ENCODE measurements around the gene PPP1R3A. TPM values are rescaled to one million over a fixed set of nuclear protein-coding genes. Genes with fewer than 3 reads are reported as not detected.

PPP1R3A gene
- total RNA-seq, 2 donors from 2014 or later: not detected

DNA sequence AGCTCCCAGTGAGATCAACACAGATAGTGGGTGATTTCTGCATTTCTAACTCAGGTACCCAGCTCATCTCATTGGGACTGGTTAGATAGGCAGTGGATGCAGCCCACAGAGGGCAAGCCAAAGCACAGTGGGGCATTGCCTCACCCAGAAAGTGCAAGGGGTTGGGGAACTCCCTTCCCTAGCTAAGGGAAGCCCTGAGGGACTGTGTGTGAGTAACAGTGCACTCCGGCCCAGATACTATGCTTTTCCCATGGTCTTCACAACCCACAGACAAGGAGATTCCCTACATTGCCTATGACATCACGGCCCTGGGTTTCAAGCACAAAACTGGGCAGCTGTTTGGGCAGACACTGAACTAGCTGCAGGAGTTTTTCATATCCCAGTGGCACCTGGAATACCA is 62.8 kb downstream of the PPP1R3A start:
- H3K27me3 Mint-ChIP-seq: no peaks in the 10 kb centered on the region
- H3K4me1 Mint-ChIP-seq: no peaks in the 10 kb centered on the region
- no peak overlapping the region for H3K4me3 Mint-ChIP-seq
- no peaks in the 10 kb centered on the region for H3K9me3 ChIP-seq (ENCODE audit: control insufficient read depth, low read length, poor library complexity, severe bottlenecking)
- no peak for ATAC-seq
- H3K27ac Mint-ChIP-seq: no peak overlapping the region
- DNase-seq: no peak
- no peaks in the 10 kb centered on the region for H3K36me3 Mint-ChIP-seq (ENCODE audit: low read depth)

DNA sequence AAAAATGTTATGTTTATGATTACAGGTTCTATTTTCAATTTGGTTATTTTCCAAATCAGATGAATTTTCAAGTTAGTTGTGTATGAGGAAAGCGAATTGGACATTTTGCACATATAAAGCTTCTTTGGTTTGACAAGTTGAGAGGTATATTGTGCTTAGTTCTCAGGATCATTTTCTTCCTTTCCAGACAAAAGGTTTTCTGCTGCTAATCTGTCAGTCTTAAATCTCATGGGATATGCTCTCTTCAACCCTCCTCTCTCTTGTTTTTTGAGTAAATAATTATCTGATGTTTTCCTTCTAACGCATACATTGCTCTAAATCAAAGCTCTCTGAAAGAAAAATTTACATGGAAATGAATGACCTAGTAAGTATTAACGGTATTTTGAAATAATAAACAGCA is 77.9 kb downstream of the PPP1R3A start:
- H3K4me1 Mint-ChIP-seq: no peaks in the 10 kb centered on the region
- H3K27me3 Mint-ChIP-seq: no peaks in the 10 kb centered on the region
- H3K36me3 Mint-ChIP-seq (ENCODE audit: low read depth): no peaks in the 10 kb centered on the region
- ATAC-seq (no peak), DNase-seq (no peak)
- no peak overlapping the region for H3K4me3 Mint-ChIP-seq
- no peak overlapping the region for H3K27ac Mint-ChIP-seq
- no peaks in the 10 kb centered on the region for H3K9me3 ChIP-seq (ENCODE audit: control insufficient read depth, low read length, poor library complexity, severe bottlenecking)

DNA sequence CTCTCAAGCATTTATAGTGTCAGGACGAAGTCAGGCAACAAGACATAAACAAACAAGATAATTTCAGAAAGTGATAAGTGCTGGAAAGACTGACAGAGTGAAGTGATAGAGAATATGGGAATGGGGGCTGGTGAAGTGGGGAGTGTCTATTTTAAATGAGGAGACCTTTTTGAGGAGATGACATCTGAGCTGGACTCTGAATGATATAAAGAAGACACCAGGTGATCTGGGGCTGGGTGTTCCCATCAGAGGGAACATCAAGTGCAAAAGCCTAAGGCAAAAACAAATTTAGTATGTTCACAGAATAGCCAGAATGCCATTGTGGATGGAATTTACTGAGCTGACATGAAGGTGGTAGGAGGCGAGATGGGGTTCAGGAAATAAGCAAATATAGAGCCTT is 83.4 kb downstream of the PPP1R3A start:
- no peak for DNase-seq
- no peaks in the 10 kb centered on the region for H3K9me3 ChIP-seq (ENCODE audit: control insufficient read depth, low read length, poor library complexity, severe bottlenecking)
- ATAC-seq: no peak
- no peak overlapping the region for H3K27ac Mint-ChIP-seq
- H3K4me3 Mint-ChIP-seq: no peak overlapping the region
- no peaks in the 10 kb centered on the region for H3K4me1 Mint-ChIP-seq
- no peaks in the 10 kb centered on the region for H3K27me3 Mint-ChIP-seq
- no peaks in the 10 kb centered on the region for H3K36me3 Mint-ChIP-seq (ENCODE audit: low read depth)

DNA sequence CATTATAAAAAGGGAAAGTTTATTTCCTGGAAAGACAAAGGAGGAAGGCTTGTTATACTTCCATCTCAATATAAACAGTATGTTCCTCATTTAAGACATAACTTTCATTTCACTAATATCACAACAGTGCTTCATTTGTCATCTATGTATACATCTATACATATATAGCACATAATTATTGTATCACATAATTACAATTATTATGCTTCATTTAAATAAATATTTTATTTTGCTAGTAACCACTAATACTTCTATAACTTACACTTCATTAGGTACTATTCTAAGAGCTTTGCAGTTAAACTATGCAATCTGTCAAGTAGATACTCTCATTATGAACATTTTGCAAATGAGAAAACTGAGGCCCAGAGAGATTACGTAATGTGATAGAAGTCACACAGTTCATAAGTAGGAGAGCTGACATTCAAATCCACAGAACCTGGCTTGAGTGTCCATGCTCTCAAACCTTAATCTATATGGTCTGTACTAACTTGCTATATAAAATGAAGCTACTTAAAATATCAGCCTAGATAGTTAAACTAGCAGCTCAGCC is 86.5 kb downstream of the PPP1R3A start:
- ATAC-seq (no peak), DNase-seq (no peak)
- no peak overlapping the region for H3K27ac Mint-ChIP-seq
- no peaks in the 10 kb centered on the region for H3K27me3 Mint-ChIP-seq
- no peak overlapping the region for H3K4me3 Mint-ChIP-seq
- no peaks in the 10 kb centered on the region for H3K36me3 Mint-ChIP-seq (ENCODE audit: low read depth)
- H3K4me1 Mint-ChIP-seq: no peaks in the 10 kb centered on the region
- H3K9me3 ChIP-seq (ENCODE audit: control insufficient read depth, low read length, poor library complexity, severe bottlenecking): no peaks in the 10 kb centered on the region

DNA sequence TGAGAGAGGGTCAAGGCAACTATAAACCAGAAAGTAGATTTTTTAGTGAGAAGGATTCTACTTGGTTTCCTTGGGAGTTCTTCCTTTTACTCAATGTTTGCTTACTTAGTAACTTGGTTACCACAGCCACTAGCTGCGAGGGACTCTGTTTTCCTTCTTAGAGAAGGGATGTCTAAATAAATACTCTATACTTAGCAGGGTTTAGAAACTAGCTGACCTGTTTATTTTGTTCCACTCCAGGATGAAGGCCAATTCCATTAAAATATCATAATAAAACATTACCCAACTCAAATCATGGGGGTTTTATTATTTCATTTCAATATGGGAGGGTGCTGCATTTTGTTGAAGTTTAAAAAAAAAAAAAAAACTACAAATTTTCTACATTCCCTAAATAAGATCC is 87.3 kb downstream of the PPP1R3A start:
- no peak for ATAC-seq
- no peaks in the 10 kb centered on the region for H3K9me3 ChIP-seq (ENCODE audit: control insufficient read depth, low read length, poor library complexity, severe bottlenecking)
- no peak for DNase-seq
- Mint-ChIP-seq H3K4me1 (no peaks in the 10 kb centered on the region), H3K36me3 (ENCODE audit: low read depth) (no peaks in the 10 kb centered on the region), H3K27ac (no peak overlapping the region), H3K4me3 (no peak overlapping the region), H3K27me3 (no peaks in the 10 kb centered on the region)

DNA sequence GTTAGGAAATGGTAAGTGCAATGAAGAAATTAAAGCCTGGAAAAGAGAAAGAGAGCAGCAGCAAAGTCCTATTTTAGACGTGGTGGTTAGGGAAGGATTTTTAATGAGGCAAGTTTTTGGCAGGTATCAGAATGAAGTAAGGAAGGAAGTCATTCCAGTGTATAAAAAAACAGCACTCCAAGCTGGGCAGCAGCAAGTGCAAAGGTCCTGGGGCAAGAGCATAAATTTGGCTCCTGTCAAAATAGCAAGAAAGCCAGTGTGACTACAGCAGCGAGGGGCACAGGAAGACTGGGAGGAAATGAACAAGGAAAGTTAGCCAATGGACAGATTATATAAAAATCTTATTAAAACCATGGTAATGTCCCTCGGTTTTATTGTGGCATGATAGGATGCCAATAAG is 90.2 kb downstream of the PPP1R3A start:
- no peak overlapping the region for H3K27ac Mint-ChIP-seq
- H3K27me3 Mint-ChIP-seq: no peaks in the 10 kb centered on the region
- H3K9me3 ChIP-seq (ENCODE audit: control insufficient read depth, low read length, poor library complexity, severe bottlenecking): no peaks in the 10 kb centered on the region
- no peaks in the 10 kb centered on the region for H3K36me3 Mint-ChIP-seq (ENCODE audit: low read depth)
- H3K4me3 Mint-ChIP-seq: no peak overlapping the region
- H3K4me1 Mint-ChIP-seq: no peaks in the 10 kb centered on the region
- no peak for DNase-seq
- ATAC-seq: no peak
